ENCODE measurements around the gene WDFY4.

Gene WDFY4

GRCh38 chr10:48765527-48765926 is 80.9 kb downstream of the WDFY4 start:
- FAIRE-seq: no peak
- TF ChIP-seq CTCF (IDR thresholded peaks at IDR 0.05; ENCODE audit: insufficient read depth, missing control alignments): no peak
- no peak for DNase-seq (ENCODE audit: insufficient read length, low spot score)

- no peak for FAIRE-seq
- DNase-seq (ENCODE audit: insufficient read length, low spot score): no peak
- no peak for TF ChIP-seq CTCF (IDR thresholded peaks at IDR 0.05; ENCODE audit: insufficient read depth, missing control alignments)
Observed at GRCh38 chr10:48767373-48768143, 82.9 kb downstream of the WDFY4 start.

- FAIRE-seq (no peak), DNase-seq (ENCODE audit: insufficient read length, low spot score) (no peak)
- TF ChIP-seq CTCF (IDR thresholded peaks at IDR 0.05; ENCODE audit: insufficient read depth, missing control alignments): no peak
Observed at GRCh38 chr10:48768144-48768766, 83.6 kb downstream of the WDFY4 start.

GRCh38 chr10:48768926-48769325 is 84.3 kb downstream of the WDFY4 start:
- no peak for FAIRE-seq

GRCh38 chr10:48769706-48770435 is 85.2 kb downstream of the WDFY4 start:
- FAIRE-seq (no peak), DNase-seq (ENCODE audit: insufficient read length, low spot score) (no peak)

More at GRCh38 chr10:48768926-48769325, 84.3 kb downstream of the WDFY4 start:
- no peak for DNase-seq (ENCODE audit: insufficient read length, low spot score)
- no peak for TF ChIP-seq CTCF (IDR thresholded peaks at IDR 0.05; ENCODE audit: insufficient read depth, missing control alignments)

GRCh38 chr10:48770561-48771089 is 86.0 kb downstream of the WDFY4 start:
- FAIRE-seq (no peak), DNase-seq (ENCODE audit: insufficient read length, low spot score) (no peak)
- TF ChIP-seq CTCF (IDR thresholded peaks at IDR 0.05; ENCODE audit: insufficient read depth, missing control alignments): no peak

More at GRCh38 chr10:48769706-48770435, 85.2 kb downstream of the WDFY4 start:
- TF ChIP-seq CTCF (IDR thresholded peaks at IDR 0.05; ENCODE audit: insufficient read depth, missing control alignments): no peak
